ENCODE data around the gene PPM1N. TPM values are rescaled to one million over a fixed set of nuclear protein-coding genes. Genes with fewer than 3 reads are reported as not detected.

PPM1N gene
- total RNA-seq, 3 donors from 2014 or later (not counting 1 experiment from before 2014, with no cell fraction given) = 5.1 to 8.3 (median 6.8) TPM

DNA sequence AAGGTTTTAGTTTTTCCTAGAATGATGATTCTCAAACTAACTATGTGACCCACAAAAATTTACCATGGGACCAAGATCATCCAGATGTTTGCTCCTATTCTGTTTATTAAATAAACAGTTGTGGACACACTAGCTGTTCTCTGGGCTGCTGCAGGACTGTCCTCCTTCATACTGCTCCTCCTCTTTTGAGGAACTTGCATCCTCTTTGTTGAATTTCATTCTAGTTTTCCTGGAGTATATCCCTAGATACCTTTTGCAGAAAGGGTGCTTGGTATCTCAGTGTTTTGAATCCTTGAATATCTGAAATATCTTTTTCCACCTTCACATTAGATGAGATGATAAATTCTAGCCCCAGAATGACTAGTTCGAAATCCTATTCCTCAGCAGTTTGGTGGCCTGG lies 33.1 kb downstream of the PPM1N start:
- H3K27ac ChIP-seq (ENCODE audit: low read length) = no peak overlapping the region
- H3K9me3 ChIP-seq (ENCODE audit: control insufficient read depth, insufficient read depth, low read length) = no peaks in the 10 kb centered on the region
- no peaks in the 10 kb centered on the region for H3K27me3 ChIP-seq (ENCODE audit: control insufficient read depth, insufficient read depth, low read length)
- TF ChIP-seq, protein P1, sequence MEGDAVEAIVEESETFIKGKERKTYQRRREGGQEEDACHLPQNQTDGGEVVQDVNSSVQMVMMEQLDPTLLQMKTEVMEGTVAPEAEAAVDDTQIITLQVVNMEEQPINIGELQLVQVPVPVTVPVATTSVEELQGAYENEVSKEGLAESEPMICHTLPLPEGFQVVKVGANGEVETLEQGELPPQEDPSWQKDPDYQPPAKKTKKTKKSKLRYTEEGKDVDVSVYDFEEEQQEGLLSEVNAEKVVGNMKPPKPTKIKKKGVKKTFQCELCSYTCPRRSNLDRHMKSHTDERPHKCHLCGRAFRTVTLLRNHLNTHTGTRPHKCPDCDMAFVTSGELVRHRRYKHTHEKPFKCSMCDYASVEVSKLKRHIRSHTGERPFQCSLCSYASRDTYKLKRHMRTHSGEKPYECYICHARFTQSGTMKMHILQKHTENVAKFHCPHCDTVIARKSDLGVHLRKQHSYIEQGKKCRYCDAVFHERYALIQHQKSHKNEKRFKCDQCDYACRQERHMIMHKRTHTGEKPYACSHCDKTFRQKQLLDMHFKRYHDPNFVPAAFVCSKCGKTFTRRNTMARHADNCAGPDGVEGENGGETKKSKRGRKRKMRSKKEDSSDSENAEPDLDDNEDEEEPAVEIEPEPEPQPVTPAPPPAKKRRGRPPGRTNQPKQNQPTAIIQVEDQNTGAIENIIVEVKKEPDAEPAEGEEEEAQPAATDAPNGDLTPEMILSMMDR (IDR thresholded peaks at IDR 0.05) = no peak
- H3K36me3 Mint-ChIP-seq = no peaks in the 10 kb centered on the region
- H3K27ac Mint-ChIP-seq = no peak overlapping the region
- no peaks in the 10 kb centered on the region for H3K9me3 Mint-ChIP-seq
- intact Hi-C loops (cut with micrococcal nuclease) = no loop called here
- H3K4me1 Mint-ChIP-seq = peaks cover 11 to 18% of the 10 kb centered on the region in 2 donors
- no peaks in the 10 kb centered on the region for H3K27me3 Mint-ChIP-seq (ENCODE audit: low read depth in 2 of 2)
- DNase-seq = no peak
- ATAC-seq = no peak
- 100% methylated on average over 1 of the region's 1 CpG for WGBS (ENCODE audit: insufficient coverage)
- no peak overlapping the region for H3K4me3 Mint-ChIP-seq
- peaks cover 12% of the 10 kb centered on the region for H3K4me1 ChIP-seq (ENCODE audit: control insufficient read depth, insufficient read depth, low read length)
- H3K4me3 ChIP-seq (ENCODE audit: low read length) = no peak overlapping the region
- peaks cover 18% of the 10 kb centered on the region for H3K36me3 ChIP-seq (ENCODE audit: control insufficient read depth, insufficient read depth, low read length)

DNA sequence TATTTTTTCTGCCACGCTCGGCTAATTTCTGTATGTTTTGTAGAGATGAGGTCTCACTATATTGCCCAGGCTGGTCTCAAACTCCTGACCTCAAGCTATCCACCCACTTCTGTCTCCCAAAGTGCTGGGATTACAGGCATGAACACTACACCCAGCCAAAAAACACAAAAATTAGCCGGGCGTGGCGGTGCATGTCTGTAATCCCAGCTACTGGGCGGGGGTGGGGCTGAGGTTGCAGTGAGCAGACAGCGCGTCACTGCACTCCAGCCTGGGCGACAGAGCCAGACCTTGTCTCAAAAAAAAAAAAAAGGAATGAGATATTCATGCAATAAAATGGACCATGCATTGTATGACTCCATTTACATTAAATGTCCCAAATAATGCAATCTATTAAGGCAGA lies 41.2 kb downstream of the PPM1N start:
- Mint-ChIP-seq H3K27ac (no peak overlapping the region), H3K4me1 (no peaks in the 10 kb centered on the region), H3K4me3 (no peak overlapping the region), H3K27me3 (ENCODE audit: low read depth in 2 of 2) (no peaks in the 10 kb centered on the region), H3K9me3 (no peaks in the 10 kb centered on the region), H3K36me3 (no peaks in the 10 kb centered on the region)
- intact Hi-C loops (cut with micrococcal nuclease) = no loop called here
- ATAC-seq (no peak), DNase-seq (no peak)
- no peaks in the 10 kb centered on the region for H3K4me1 ChIP-seq (ENCODE audit: control insufficient read depth, insufficient read depth, low read length)
- WGBS (ENCODE audit: insufficient coverage) = 96% methylated on average over 9 of the region's 9 CpGs
- H3K27ac ChIP-seq (ENCODE audit: low read length) = no peak overlapping the region
- no peaks in the 10 kb centered on the region for H3K36me3 ChIP-seq (ENCODE audit: control insufficient read depth, insufficient read depth, low read length)
- no peaks in the 10 kb centered on the region for H3K27me3 ChIP-seq (ENCODE audit: control insufficient read depth, insufficient read depth, low read length)
- no peak overlapping the region for H3K4me3 ChIP-seq (ENCODE audit: low read length)
- TF ChIP-seq, protein P1 (IDR thresholded peaks at IDR 0.05) = no peak
- H3K9me3 ChIP-seq (ENCODE audit: control insufficient read depth, insufficient read depth, low read length) = no peaks in the 10 kb centered on the region

DNA sequence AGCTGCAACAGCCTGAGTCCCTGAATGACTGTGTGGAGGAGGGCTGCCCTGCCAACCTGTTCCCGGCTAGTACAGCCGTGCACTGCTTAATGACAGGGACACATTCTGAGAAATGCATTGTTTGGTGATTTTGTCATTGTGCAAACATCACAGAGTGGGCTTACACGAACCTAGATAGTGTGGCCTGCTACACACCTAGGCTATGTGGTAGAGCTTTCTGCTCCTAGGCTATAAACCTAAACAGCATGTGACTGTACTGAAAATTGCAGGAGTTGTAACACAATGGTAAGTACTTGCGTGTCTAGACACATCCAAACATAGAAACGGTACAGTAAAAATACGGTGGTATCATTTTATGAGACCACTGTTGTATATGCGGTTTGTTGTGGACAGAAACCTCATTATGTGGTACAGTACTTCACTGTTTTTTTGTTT lies 44.0 kb downstream of the PPM1N start:
- TF ChIP-seq, protein P1 (IDR thresholded peaks at IDR 0.05) = no peak
- Mint-ChIP-seq H3K27ac (no peak overlapping the region), H3K9me3 (no peaks in the 10 kb centered on the region), H3K27me3 (ENCODE audit: low read depth in 2 of 2) (no peaks in the 10 kb centered on the region), H3K4me1 (no peaks in the 10 kb centered on the region), H3K36me3 (no peaks in the 10 kb centered on the region), H3K4me3 (no peak overlapping the region)
- H3K4me1 ChIP-seq (ENCODE audit: control insufficient read depth, insufficient read depth, low read length) = no peaks in the 10 kb centered on the region
- DNase-seq (no peak), ATAC-seq (no peak)
- 91% methylated on average over 7 of the region's 7 CpGs for WGBS (ENCODE audit: insufficient coverage)
- H3K27ac ChIP-seq (ENCODE audit: low read length) = no peak overlapping the region
- H3K4me3 ChIP-seq (ENCODE audit: low read length) = no peak overlapping the region
- intact Hi-C loops (cut with micrococcal nuclease) = no loop called here
- H3K27me3 ChIP-seq (ENCODE audit: control insufficient read depth, insufficient read depth, low read length) = no peaks in the 10 kb centered on the region
- no peaks in the 10 kb centered on the region for H3K9me3 ChIP-seq (ENCODE audit: control insufficient read depth, insufficient read depth, low read length)
- no peaks in the 10 kb centered on the region for H3K36me3 ChIP-seq (ENCODE audit: control insufficient read depth, insufficient read depth, low read length)

DNA sequence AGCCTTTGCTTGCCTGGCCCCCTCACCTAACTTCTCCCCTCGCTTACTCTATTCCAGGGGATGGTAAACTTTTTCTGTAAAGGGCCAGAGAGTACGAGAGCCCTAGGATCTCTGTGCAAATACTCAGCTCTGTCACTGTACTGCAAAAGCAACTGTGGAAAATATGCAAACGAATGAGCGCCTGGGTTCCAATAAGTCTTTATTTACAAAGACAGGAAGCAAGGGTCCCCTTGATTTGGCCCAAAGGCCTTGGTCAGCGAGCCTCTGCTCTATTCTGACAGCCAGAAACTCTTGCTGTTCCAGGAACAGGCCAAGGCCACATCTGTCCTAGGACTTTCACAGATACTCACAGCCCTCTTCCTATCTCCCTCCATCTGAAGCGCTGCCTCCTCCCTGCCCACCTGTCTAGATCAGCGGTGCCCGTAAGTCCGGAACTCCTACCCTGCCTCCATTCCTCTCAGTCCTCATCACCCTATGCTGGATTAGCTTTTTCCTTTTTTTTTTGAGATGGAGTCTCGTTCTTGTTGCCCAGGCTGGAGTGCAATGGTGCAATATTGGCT lies 49.0 kb downstream of the PPM1N start:
- ATAC-seq = no peak
- Mint-ChIP-seq H3K4me1 (no peaks in the 10 kb centered on the region), H3K36me3 (no peaks in the 10 kb centered on the region), H3K9me3 (no peaks in the 10 kb centered on the region), H3K27me3 (ENCODE audit: low read depth in 2 of 2) (no peaks in the 10 kb centered on the region), H3K27ac (no peak overlapping the region), H3K4me3 (no peak overlapping the region)
- intact Hi-C loops (cut with micrococcal nuclease) = no loop called here
- no peak for DNase-seq
- TF ChIP-seq, protein P1 (IDR thresholded peaks at IDR 0.05) = no peak
- 88% methylated on average over 10 of the region's 10 CpGs for WGBS (ENCODE audit: insufficient coverage)
- no peak overlapping the region for H3K27ac ChIP-seq (ENCODE audit: low read length)
- H3K9me3 ChIP-seq (ENCODE audit: control insufficient read depth, insufficient read depth, low read length) = no peaks in the 10 kb centered on the region
- no peak overlapping the region for H3K4me3 ChIP-seq (ENCODE audit: low read length)
- no peaks in the 10 kb centered on the region for H3K36me3 ChIP-seq (ENCODE audit: control insufficient read depth, insufficient read depth, low read length)
- no peaks in the 10 kb centered on the region for H3K4me1 ChIP-seq (ENCODE audit: control insufficient read depth, insufficient read depth, low read length)
- no peaks in the 10 kb centered on the region for H3K27me3 ChIP-seq (ENCODE audit: control insufficient read depth, insufficient read depth, low read length)
